GM10266 (cell line): ENCODE measurements around the gene PCBP3.

Experiments used
- DNase-seq: peaks from one replicate; pipeline ENCODE4 v3.0.0; 2012; ENCODE audit errors: extremely low spot score
- TF ChIP-seq, protein P1 (sequence below): IDR thresholded peaks from 2 replicates; pipeline ENCODE4 v1.5.1; 2012; ENCODE audit warnings: mild to moderate bottlenecking, low read depth; ENCODE audit not compliant: control insufficient read depth, insufficient read depth; ENCODE audit errors: missing control alignments

Gene PCBP3

DNA sequence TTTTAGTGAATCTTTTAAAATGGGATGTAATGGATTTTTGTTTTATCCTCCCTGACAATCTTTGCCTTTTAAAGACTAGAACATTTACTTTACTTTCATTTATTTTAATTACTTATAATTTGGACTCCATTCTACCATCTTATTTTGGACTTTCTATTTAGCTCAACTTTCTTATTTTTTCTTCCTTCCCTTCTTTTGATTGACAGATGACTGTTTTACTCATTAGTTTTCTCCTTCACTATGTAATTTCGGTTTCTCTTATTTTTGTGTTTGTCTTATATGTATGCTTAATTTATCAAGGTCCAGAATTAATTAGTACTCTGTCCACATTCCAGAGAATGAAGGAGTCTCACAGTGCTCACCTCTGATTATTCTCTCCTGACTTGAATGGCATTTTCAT, 109.9 kb downstream of the PCBP3 start:
- TF ChIP-seq, protein P1, sequence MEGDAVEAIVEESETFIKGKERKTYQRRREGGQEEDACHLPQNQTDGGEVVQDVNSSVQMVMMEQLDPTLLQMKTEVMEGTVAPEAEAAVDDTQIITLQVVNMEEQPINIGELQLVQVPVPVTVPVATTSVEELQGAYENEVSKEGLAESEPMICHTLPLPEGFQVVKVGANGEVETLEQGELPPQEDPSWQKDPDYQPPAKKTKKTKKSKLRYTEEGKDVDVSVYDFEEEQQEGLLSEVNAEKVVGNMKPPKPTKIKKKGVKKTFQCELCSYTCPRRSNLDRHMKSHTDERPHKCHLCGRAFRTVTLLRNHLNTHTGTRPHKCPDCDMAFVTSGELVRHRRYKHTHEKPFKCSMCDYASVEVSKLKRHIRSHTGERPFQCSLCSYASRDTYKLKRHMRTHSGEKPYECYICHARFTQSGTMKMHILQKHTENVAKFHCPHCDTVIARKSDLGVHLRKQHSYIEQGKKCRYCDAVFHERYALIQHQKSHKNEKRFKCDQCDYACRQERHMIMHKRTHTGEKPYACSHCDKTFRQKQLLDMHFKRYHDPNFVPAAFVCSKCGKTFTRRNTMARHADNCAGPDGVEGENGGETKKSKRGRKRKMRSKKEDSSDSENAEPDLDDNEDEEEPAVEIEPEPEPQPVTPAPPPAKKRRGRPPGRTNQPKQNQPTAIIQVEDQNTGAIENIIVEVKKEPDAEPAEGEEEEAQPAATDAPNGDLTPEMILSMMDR = no peak
- DNase-seq = no peak

DNA sequence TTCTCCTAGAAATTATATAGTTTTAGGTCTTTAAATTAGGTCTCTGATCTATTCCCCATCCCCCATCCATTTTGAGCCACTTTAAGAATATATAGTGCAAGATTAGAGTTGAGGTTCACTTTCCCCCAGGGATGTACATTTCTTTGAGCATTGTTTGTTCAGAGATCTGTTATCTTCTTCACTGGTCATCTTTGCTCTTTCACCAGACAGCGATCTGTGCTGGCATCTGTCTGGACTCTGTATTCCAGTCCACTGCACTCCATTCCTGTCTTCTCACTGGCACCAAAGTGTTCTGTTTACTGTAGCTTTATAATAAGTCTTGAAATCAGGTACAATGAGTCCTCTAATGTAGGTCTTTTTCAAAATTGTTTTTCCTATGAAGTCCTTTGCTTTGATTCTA, 112.5 kb downstream of the PCBP3 start:
- DNase-seq = no peak
- TF ChIP-seq, protein P1 = no peak

DNA sequence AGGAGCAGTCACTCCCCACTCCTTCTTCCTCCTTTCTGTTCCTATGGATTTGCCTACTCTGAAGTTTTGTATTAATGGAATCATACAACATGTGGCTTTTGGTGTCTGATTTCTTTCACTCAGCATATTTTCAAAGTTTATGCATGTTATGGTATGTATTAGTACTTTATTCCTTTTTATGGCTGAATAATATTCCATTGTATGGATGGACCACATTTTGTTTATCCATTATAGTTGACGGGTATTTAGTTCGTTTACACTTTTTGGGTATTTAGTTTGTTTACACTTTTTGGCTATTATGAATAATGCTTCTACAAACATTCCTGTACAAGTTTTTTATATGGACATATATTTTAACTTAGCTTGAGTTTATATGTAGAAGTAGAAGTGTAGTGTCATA, 113.1 kb downstream of the PCBP3 start:
- no peak for DNase-seq
- TF ChIP-seq, protein P1 = no peak

DNA sequence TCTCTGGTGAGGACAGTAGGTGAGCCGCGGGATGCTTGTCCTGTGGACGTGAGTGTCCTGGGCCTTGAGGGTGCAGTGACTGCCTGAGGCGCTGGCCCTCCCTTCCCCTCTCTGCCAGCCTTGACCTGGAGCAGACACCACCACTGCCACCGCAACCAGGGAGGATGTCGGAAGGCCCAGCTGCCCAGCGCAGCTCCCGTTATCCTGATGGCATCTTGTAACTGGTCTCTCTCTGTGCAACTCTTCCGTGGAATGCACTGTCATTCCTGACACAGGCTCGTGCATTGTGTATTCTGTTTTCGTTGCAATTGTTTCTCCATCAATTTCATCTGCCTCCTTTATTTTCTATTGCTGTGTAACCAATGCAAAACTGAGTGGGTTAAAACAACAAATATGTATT, 118.2 kb downstream of the PCBP3 start:
- TF ChIP-seq, protein P1 = no peak
- DNase-seq = no peak

DNA sequence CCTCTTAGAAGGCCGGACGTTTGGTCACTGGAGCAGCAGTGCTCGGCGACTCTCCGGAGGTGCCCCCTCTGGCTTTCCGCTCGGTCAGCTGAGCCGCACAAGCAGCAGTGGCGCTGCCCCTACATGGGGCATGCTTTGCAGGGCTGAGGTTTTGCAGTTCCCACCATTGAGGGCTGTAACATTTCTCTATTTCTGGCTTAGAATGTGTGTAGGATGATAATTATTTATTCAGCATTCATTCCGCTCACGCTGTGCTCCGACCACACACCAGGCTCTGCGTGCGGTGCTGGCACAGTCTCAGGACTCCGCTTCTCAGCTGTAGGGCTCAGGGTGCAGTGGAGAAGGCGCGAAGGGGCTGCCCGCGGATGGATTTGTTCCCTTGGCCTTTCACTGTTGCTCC, 119.5 kb downstream of the PCBP3 start:
- TF ChIP-seq, protein P1 = no peak
- DNase-seq = no peak

DNA sequence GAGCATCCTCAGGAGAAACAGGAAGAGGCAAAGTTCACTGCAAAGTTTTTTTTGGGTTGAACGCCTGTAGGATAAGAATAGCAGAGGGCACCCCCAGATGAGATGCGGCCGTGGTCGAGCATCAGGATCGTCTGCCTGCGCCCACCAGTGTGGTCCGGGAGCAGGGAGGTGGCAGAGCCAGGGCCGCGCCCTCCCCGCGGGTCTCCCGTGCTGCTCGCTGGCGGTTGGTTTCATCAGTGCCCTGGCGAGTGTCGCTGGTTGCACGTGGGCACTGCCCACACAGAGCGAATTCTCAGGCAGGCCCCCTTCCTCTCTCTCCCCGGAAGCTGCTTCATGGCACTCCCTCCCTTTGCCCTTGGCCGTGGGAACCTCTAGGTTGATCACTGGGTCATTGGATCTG, 120.0 kb downstream of the PCBP3 start:
- no peak for DNase-seq
- TF ChIP-seq, protein P1 = no peak

DNA sequence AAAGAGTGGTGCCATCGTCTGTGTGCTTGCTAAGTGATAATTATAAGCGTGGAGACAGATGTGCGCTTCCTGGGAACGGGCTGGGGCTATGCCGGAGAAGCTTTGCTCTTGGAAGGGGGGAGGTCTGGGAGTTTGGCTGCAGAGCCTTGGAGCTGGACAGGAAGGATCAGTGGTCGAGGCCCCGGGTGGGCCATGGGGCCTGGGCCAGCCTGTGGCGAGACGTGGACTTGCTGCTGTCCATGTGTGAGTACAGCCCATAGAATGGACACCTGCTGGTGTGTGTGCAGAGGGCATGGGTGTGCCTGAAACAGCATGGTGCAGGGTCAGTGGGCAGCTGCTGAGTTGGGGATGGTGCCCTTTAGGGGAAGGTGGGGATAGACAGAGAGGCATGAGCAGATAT, 121.3 kb downstream of the PCBP3 start:
- no peak for DNase-seq
- TF ChIP-seq, protein P1 = no peak
